Stimulated activated CD4-positive, alpha-beta T cell treated with anti-CD3 and anti-CD28 coated beads, Interleukin-4, amount 100 ng/mL, for 1 hour (primary cell): Measurements from ENCODE around the gene ZNF484.
"Not testable (repeated sequence)": the region's sequence is repeated elsewhere in the genome, so short reads cannot be mapped to it uniquely, and the experiment has no call there.

Source experiments
- DNase-seq: peaks from one replicate; pipeline ENCODE4 v3.0.0-alpha.2; 2020

The ZNF484 gene

DNA sequence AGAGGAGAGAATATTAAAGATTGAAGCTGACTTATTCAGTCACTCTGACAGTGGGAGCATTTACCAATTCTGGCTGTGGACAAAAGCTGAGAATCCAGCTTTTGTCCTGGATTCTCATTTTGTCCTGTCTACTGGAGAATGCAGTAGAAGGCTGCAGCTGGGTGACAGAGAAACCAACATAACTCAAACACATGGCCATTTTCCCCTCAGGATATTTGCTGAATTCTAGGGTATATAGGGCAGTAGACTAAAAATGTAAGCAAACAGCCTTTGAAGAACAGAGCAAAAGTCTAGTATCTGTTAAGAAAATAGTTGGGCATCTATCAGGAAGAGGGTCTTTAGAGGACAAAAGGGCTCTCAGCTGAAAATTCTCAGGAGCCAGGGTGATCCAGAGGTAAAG lies 20.6 kb downstream of the ZNF484 start:
- DNase-seq: no peak

DNA sequence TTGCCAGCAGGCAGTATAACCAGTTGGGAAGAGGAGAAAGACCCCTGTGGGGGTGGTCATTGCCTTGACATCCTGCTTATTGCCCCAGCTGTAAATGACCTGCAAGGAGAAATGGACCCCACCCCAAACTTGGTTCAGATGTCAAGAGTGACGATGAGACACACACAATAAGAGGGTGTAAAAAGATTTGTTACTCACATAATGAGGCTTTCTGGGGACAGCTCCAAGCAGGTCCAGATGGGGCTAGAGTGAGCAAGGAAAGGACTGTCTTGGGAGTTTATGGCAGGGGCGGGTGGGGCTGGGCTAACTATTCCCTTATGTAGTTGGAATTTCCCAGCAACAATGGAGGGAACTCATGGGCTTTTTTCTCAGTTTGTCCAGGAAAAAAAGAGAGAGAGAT lies 24.1 kb downstream of the ZNF484 start:
- DNase-seq: no peak

DNA sequence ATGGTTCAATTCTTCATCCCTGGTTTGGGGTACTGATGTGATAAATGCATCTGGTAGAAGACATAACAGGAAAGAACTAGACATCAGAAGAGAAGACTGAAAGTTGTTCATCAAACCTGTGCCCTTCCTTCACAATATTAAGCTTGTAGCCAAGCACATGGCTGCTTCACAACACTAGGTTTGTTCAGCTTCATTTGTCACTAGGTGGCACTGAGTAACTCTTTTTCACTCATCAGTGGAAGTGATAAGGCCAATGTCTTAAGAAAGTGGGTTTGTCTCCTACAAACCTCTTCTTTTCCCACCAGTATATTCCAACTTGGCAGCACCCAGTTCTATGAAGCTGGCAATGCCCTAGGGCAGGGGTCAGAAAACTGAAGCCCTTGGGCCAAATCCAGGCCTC lies 26.9 kb downstream of the ZNF484 start:
- no peak for DNase-seq

DNA sequence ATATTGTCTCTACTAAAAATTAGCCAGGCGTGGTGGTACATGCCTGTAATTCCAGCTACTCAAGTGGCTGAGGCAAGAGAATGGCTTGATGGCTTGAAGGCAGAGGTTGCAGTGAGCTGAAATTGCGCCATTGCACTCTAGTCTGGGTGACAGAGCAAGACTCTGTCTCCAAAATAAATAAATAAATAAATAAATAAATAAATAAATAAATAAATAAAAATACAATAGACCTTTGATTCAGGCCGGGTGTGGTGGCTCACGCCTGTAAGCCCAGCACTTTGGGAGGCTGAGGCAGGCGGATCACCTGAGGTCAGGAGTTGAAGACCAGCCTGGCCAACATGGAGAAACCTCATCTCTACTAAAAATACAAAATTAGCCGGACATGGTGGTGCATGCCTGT lies 29.1 kb downstream of the ZNF484 start:
- not testable (repeated sequence) for DNase-seq

DNA sequence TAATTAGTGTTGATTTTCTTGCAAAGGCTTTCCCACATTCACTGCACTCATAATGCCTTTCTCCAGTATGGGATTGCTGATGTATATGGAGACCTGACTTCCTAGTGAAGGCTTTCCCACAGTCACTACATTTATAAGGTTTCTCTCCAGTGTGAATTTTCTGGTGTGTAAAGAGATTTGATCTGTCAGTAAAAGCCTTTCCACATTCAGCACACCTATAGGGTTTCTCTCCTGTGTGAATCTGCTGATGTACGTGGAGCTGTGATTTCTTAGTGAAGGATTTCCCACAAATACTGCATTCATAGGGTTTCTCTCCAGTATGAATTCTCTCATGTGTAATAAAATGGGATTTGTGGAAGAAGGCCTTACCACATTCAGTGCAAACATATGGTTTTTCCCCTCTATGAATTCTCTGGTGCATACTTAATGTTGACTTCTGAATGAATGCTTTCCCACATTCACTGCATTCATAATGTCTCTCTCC lies 31.1 kb downstream of the ZNF484 start:
- no peak for DNase-seq

DNA sequence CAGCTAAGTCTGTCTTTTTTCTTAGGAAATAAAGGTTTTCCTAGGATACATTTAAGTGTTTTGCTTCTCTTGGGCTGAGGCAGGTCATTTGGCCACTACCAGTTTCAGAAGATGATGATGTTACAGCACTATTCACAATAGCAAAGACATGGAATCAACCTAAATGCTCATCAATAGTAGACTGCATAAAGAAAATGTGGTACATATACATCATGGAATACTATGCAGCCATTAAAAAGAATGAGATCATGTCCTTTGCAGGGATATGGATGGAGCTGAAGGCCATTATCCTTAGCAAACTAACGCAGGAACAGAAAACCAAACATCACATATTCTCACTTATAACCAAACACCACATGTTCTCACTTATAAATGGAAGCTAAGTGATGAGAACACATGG lies 39.4 kb downstream of the ZNF484 start:
- not testable (repeated sequence) for DNase-seq

DNA sequence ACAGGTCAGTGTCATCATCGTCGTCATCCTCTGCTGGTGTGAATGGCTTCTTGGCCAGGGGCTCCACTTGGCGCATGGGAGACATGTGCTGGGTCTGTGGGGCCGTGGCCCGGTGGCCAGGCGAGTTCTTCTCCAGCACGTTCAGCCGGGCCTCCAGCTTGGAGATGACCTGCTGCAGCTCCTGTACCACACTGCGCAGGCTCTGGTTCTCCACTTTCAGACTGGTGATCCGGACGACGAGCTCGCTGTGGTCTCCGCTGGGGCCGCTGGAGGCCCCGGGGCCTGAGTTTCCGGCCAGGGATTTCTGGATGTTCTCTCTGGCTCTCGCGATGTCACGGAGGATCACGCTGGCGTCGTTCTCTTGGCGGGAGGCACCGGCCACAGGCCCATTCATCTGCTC lies 40.6 kb downstream of the ZNF484 start:
- DNase-seq: no peak

DNA sequence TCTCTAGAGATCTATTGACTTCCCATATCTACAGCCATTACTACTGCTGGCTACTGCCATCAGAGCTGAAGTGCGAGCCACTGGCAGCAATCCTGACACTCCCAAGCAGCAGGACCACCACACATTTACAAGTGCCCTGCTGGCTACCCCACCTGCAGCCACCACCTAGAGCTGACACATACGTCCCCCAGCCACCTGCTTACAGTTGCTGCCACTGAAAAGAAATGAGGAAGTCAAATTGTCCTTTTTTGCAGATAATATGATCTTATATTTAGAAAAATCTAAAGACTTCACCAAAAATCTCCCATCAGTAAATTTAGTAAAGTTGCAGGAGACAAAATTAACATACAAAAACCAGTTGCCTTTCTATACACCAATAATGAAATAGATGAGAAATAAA lies 48.4 kb downstream of the ZNF484 start:
- DNase-seq: no peak

DNA sequence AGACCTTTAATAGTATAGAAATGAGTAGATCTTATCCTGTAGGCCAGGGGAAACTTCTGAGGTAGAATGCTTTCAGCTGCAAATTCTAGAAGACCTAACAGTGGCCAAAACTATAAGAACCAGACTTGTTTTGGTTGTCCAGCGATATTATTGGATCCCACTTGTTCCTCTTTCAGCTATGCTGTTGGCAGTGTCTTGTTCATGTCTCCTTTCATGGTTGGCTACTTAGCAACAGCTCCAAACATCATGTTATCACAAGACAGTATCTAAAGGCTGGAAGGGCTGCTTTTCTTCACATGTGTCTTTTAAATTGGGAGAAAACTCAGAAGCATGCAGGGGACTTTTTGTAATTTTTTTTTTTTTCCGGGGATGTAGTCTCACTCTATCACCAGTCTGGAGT lies 52.8 kb downstream of the ZNF484 start:
- DNase-seq: not testable (repeated sequence)

DNA sequence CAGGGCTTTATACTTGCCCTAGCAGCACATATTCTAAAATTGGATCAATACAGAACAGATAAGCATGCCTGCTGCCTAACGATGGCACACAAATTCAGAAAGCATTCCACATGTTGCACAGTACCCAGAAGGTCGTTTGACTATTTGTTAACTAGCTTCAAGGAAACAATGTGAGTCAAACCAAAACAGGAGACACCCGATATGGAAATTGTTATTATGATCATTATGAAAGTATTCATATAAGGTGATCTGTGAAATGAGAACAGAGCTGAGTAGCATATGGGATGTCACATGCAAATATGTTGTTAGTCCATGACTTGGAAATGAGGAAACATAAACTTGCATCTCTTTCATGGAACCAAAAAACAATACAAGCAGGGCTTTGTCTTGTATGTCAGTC lies 56.9 kb downstream of the ZNF484 start:
- DNase-seq: no peak

DNA sequence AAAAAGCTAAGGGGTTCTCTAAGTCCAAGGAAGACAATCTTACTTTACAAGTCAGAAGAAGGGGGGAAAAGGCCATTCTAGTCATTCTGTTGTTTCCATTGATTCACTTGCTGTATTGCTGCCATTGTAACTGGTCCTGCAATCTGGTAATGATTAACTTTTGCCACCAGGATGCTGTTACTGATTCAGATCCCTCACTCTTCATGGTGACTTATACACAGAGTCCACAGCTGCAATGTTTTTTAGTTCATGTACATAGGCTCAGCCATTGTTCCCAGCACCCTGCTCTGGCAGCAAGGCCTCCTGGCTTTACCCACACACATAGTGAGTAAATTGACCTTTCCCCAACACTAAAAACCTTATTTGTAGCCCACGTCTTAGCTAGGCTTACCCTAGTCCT lies 57.9 kb downstream of the ZNF484 start:
- DNase-seq: not testable (repeated sequence)

DNA sequence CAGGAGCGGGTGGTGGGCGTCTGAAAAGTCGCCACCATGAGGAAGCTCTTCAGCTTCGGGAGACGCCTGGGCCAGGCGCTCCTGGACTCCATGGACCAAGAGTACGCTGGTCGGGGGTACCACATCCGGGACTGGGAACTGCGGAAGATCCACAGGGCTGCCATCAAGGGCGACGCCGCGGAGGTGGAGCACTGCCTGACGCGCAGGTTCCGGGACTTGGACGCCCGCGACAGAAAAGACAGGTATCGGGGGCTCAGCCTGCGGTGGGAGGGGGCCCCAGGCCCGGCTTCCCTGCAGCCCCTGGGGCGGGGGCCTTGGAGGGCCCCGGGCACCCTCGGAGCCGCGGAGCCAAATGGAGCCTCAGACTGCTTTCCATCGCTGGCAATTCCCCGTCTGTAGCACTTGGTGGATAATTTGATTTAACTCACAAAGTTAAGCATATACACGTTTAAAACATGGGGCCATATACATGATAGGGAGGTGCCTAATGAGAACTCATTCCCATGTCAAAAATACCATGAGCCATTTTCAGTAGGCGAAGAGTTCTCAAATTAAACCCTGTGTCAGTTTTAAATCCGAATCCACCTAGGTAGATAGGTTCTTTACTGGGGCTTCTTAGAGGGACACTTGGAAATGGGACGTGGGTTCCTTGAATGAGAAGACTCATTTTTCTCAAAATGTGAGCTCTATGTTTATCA lies 68.1 kb downstream of the ZNF484 start:
- not testable (repeated sequence) for DNase-seq

DNA sequence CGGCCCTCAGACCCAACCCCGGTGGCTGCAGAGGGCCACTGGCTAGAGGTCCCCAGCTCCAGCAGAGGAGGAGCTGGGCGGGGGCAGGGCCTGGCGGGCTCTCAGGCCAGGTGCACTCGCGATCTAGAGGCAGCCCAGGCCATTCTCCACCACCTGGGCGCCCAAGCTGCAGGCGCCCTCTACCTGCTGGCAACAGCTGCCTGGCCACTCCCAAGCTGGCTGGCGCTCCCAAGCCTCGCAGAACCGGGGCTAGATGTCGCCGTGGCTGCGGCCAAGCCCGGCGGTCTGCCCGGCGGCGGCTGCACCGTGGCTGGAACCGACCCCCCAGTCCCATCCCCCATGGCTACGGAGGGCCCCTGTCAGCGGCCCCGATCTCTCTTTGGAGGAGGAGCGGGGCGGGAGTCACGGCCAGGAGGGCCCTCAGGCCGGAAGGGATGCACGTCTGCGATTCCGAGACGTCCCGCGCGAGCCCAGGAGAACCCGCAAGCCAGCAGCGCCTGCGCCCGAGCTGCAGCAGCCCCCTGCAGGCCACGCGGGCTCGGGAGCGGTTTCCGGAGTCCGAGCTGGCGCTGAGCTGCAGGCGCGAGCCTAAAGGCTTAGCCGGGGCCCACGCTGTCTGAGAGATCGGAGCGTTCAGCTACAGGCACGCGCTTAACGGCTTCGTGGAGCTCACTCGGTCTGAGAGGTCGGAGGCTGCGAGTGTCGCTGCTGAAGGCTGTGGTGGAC lies 68.9 kb downstream of the ZNF484 start:
- peak; percentile 52 for DNase-seq

DNA sequence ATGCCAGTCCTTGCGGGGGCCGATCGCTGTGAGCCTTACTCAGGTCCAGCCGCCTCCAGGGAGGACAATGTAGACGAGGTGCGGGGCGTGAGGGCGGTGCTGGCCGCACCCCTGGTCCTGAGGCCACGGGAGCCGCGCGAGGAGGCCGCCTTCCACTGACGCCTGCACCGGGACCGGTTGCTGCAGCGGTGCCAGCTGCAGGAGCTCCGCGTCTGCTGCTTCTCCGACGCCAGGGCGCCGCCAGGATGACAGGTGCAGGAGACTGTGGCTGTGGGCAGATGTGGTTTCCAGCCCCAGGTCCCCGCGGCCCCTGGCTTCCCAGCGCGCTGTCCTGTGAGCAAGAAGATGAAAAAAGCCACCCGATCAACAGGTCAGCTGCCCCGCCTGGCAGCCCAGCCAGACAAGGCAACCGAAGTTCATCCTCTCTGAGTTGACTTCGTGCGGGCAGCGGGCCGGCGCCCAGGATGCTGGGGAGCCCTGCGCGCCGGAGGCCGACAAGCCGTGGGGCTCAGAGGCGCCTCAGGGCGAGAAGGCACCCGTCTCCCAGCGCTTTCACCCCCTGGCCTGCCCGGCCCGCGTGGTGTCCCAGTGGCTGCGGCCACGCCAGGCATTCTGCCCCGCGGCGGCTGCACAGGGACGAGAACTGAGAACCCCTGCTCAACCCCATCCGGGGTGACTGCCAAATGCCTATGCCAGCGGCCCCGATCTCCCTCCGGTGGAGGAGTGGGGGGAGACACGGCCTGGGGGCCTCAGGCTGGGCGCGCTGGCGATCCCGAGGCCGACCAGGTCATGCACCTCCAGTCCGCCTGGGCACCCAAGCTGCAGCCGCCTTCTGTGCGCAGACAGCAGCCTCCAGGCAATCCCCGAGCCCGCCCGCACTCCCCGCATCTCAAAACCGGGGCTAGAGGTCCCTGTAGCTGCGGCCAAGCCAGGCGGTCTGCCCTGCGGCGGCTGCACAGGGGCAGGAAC lies 69.8 kb downstream of the ZNF484 start:
- DNase-seq: peak; percentile 36

DNA sequence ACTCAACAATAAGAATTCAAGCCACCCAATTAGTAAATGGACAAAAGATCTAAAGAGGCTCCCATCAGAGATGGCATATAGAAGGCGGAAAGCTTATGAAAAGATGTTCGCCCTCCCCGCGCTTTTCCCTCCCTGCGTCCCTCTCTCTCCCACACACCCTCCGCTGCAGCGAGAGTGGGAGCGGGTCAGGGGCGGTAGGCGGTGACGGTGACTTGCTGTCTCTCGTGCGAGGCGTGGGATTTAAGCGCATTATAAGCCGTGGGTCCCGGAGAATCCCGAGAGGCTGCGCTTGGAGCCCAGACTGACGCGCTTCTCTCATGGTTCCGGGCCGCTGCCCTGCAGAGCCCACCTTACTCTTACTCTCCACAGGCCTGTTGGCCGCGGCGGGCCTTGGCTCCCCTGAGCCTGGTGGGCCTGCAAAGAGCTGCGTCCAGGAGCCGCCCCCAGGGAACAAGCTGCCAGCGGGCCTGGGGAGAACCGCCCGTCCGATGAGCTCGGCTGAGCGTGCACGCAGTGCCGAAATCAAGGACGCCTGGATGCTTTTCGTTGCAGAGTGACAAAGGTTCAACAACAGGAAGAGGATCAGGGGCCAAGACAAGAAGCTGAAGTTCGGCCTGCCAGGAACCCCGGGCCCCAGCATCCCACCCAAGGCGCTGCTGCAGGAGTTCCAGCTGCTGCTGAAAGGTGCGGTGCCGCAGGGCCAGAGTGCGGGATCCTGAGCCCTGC lies 70.6 kb downstream of the ZNF484 start:
- no peak for DNase-seq

DNA sequence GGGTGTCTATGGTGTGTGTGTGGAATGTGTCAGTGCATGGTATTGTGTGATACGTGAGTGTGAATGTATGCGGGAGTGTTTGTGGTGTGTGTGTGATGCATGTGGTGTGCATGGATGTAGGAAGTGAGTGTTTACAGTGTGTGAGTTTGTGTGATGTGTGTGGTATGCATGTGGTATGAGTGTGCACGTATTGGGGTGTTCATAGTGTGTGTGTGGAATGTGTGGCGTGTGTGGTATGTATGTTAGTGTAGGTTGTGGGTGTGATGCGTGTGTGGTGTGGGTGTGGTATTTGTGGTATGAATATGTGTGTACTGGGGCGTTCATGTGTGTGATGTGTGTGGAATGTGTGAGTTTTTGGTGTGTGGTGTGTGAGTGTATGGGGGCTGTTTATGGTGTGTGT lies 73.1 kb downstream of the ZNF484 start:
- no peak for DNase-seq

DNA sequence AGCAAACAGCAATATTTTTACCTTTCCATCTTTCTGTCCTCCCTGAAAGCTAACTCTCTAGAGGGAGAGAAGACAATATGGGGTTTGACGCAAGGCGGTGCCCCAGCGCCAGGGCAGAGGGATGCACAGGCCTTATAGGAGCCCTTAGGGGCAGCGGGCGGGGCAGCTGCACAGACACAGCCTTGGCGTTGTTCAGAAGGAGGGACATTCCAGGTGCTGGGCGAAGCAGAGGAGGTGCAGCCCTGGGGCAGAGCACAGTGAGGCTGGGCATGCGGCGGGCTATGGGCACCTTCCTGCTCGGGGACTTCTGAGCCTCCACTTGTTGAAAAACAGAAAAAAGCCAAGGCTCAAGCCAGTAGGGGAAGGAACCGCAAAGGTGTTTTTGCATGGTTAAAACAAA lies 79.5 kb downstream of the ZNF484 start:
- DNase-seq: no peak

DNA sequence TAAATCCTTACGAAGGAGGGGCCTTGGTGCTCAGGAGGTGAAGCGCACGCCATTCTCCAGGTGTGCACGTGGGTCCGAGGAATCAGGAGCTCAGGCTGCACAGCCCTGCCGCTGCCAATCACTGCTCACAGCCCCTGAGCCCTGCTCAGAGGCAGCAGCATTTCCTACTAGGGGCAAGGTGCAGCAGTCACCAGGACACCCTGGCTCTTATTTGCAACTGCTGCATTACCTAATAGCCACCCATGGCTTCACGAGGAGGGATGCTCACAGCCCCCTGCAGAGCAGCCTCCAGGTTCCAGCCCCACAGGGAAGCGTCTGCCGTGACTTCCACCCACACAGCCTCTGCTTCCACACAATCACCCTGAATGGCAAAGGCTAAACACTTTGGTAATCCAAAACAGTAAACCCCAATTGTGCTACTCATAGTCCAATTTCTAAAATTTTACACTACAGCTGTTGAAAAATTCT lies 81.5 kb downstream of the ZNF484 start:
- DNase-seq: not testable (repeated sequence)

DNA sequence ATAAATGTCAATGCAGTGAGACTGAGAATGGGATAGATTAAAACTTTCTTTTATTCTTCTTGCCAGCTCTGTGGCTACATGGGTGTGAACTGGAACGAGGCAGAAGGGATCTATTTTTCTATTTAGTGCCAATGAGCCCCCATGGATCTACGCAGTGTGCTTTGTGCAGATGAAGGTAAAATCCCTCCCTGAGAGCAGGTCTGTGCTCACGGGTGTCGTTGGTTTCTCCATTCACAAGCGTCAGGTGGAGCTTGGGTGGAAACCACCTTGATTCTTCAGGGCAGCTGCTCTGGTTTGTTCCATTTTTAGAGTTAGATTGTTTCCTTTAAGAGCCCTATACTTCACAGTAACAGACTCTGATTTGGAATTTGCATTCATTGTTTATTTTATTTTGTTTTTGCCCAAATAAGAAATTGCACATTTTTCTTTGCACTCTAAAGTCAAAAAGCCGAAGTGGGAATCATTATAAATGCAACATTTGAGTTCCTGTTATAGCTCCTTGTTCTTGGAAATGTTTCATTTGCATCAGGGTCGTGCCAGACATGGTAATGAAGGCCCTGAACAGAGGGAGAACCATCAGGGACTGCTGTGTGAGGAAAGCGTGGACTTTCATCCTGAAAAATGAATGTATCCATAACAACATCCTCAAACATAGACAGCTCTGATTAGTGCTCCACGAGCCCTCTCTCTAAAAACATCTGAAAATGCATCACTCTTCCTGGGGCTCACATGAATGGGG lies 82.1 kb downstream of the ZNF484 start:
- DNase-seq: no peak
